Testis (tissue), 2 donors: Measurements from ENCODE around the gene CSNK1A1L.

Experiments used
- CTCF ChIP-seq, 3 experiments: fragments of 450-650 bp in 2 of 3; fragments of 200-600 bp in 1 of 3; sonication (generic) in 1 of 3; IDR thresholded peaks; one replicate each; pipeline ENCODE4 v1.5.1; 2016 to 2019; ENCODE audit warnings: antibody characterized with exemption in 3 of 3, mild to moderate bottlenecking in 2 of 3, moderate library complexity in 1 of 3
- POLR2A ChIP-seq: fragments of 450-650 bp; IDR thresholded peaks from one replicate; pipeline ENCODE4 v1.6.1; 2017; ENCODE audit warnings: antibody characterized with exemption, mild to moderate bottlenecking, moderate library complexity

- TF ChIP-seq CTCF (IDR thresholded peaks at IDR 0.05) = no peak
- TF ChIP-seq POLR2A = no peak
Observed at GRCh38 chr13:37094840-37095239, 10.6 kb downstream of the CSNK1A1L start.
